NCI-H1417 (cell line): ENCODE data around the gene AKAP6.

Experiments used
- DNase-seq, 3 experiments: peaks; one replicate each; lab custom pipeline; 2025; lab: John Stamatoyannopoulos, UW

The AKAP6 gene

DNA sequence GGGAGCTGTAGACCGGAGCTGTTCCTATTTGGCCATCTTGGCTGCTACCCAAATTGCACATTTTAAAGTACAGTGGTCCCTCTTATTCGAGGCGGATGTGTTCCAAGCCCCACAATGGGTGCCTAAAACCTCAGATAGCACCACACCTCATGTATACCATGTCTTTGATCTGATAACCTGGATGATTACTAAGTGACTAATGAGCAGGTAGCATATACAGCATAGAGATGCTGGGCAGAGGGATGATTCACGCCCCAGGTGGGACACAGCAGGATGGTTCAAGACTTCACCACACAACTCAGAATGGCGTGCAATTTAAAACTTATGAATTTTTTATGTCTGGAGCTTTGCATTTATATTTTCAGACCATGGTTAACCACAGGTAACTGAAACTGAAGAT lies 255.0 kb downstream of the AKAP6 start:
- DNase-seq, result no peak

- no peak for DNase-seq
Measured at GRCh38 chr14:32587461-32587860, 258.4 kb downstream of the AKAP6 start.

DNA sequence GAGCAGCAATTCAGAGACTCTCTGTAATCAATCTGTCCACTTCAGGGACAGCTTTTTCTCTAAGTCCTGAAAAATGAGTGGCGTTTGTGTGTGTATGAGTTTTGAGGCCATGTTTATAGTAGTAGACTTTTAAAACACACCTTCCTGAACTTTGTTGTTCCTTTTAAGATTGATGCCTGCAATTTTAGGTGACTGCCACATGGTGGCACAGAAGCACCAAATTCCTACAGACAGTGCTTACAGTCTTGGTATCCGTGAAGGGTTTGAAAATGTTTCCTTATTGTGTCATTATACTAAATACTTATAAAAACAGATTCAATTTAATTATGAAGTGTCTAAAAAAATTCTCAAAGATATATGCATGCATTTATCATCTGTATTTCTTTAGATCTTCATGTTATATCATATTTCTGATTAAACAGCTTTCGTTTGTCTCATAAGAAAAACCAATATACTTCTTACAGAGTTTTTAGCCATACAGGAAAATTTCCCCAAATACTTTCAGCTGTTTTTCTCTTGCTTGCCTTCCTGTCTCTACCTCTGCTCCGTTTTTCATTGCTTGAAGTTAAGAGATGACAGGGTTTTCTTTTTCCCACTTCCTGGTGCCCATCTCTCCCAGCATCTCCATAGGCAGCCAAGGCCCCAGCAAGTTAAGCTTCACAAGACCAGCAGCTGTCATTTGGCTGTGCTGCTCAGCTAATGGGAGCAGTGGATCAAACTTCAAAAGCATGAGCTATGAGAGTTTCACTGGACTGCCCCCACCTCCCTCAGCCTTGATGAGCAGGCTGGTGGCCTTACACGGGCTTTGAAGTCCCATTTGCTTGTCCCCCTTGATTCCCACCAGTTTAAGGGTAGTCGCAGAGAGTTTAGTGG lies 259.6 kb downstream of the AKAP6 start:
- DNase-seq, result peak in 1 of 3 experiments; percentile 61

- no peak for DNase-seq
Measured at GRCh38 chr14:32590157-32590556, 261.1 kb downstream of the AKAP6 start.

DNA sequence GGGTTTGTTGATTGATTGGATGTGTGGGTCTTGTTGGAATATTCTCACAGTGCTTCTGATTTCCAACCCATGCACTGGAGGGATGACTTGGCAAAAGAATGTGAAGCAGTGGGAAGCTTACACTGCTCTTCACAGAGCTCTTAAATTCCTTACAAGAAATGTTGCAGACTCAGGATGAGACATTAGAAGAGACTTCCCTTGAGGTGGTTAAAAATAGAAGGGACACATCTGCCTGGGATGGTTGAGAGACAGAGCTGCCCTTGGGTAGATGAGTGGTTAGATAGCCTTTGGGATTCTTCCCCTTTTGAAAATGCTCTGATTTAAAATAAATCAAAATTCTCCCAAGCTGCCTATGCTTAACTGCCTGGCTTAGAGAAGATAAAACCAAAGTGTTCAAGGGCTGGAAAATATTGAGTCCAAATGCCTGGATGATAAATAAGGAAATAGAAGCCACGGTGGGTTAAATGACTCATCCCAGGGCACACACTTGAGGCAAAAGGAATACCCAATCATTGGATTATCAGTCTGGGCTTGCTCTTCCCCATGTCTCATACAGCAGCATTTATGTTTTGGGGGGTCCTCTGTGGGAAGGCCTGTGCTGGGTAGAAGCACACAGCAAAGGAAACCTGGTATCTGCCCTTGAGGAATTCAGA lies 264.3 kb downstream of the AKAP6 start:
- DNase-seq, result no peak

GRCh38 chr14:32594766-32595165 lies 265.7 kb downstream of the AKAP6 start:
- no peak for DNase-seq

GRCh38 chr14:32595497-32595896 lies 266.4 kb downstream of the AKAP6 start:
- DNase-seq, result no peak

DNA sequence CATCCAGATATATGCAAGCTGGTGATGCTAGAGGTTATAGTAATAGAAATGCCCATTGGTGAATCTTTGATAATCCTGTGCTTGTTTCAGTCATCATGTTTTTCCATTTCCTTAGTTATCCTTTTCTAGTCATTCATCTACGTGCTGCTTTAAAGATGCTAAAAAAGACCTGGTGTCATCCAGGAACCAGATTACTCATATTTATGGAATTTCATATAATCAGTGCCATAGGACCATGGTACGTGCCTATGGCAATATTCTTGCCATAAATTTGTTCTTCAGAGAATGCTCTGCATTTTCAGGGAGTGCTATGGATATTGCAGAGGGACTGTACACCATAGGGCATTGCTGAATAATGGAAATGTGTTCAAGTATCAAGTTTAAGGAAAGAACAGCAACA lies 267.3 kb downstream of the AKAP6 start:
- no peak for DNase-seq

DNA sequence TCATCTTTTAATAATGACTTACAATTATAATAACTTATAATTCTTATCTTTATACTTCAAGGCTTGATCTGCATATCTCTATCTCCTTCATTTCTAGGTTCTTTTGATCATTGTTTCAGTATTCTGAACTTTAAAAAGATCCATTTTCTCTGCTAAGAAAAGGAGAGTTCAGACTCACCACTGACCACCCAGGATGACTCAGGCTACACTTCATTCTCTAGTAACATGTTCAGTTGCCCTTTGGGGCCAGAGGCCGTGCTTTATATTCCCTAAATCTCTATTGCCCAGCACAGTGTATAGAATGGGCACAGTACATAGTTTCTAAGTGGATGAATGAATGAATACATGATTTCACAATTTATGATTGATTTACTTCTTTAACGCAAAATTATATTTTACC lies 268.7 kb downstream of the AKAP6 start:
- no peak for DNase-seq

DNA sequence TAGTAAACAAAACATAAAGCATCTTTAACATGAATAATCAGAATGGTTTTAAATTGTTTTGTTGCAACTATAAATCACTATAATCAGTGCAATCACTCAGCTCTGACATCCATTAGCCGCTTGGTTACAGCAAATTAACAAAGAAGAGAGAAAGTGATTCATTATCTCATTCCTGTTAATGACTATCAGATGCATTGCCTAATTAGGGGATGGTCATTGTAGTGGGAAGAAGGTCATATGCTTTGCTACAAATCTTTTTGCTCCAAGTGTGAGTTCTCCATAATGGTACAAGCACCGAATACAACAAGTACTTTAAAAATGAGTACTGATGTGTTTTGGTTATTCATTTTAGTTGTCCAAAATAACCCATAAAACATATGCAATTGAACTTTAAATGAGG lies 272.0 kb downstream of the AKAP6 start:
- peak in 2 of 3 experiments; percentile 17 to 82 for DNase-seq

DNA sequence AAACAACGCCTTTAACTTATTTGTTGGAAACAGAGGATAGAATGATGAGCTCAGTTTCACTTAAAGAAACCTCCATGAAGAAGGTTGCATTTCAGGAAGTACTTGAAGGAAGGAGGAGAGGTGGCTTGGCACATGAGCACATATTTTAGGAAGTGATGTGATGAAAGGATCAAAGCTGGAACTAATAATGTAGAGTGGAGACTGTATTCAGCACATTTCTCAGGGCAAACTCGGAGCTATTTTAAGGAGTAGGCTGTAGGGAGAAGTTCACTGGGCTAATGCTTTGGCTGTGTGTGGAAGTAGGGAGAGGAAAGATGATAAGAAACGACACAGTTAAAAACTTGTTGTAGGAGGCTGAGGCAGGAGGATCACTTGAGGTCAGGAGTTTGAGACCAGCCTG lies 272.8 kb downstream of the AKAP6 start:
- DNase-seq, result no peak

DNA sequence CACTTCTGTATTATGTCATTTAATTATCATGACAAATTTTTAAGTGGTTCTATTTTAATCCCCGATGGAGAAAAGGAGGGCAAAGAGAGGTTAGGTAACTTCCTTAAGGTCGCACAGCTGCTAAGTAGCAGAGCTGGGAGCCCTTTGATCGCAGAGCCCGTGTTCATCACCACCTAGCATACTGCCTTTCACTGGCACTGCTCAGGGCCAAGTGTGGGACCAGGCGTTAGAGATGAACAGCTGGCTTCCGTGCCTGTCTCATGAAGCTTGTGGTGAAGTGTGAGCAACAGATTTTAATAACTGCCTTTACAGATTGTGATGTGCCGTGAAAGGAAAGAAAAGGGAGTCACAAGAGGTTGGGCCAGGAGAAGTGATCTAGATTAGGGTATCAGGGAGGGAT lies 273.6 kb downstream of the AKAP6 start:
- no peak for DNase-seq

- no peak for DNase-seq
Measured at GRCh38 chr14:32603992-32604565, 275.0 kb downstream of the AKAP6 start.

DNA sequence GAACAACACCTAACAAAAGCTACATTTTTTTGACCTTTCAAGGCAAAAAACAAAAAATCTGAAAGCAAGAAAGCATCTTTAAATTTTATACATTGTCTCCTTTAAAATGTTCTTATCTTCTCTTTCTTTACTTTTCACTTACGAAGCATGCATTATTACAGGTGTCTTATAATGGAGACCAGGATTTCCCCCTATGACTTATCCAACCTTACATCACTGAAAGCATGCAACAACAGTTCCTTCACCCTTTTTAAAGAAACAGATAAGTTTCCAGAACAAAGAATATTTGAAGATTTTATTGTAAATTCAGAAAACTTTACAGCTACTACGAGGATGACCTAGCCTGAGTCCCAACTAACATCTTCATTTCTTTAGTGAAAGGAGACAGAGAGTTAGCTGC lies 277.2 kb downstream of the AKAP6 start:
- no peak for DNase-seq

DNA sequence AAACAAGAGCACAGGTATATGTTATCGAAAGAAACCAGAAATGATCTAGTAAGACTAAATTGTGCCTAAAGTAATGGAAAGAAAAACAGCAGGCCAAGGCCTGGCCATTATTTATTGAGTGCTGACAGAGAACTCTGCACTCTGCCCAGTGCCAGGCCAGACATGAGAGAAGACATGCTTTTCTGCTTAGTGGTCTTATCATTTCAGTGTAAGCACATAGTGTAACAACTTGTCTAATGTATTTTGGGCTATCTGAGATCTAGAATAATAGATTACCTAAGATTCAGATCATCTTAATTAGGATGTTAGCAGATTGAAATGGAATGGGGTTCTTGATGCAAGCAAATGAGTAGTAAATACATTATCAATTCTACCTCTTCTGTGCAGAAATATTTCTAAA lies 278.3 kb downstream of the AKAP6 start:
- DNase-seq, result no peak

GRCh38 chr14:32608857-32609256 lies 279.8 kb downstream of the AKAP6 start:
- no peak for DNase-seq

DNA sequence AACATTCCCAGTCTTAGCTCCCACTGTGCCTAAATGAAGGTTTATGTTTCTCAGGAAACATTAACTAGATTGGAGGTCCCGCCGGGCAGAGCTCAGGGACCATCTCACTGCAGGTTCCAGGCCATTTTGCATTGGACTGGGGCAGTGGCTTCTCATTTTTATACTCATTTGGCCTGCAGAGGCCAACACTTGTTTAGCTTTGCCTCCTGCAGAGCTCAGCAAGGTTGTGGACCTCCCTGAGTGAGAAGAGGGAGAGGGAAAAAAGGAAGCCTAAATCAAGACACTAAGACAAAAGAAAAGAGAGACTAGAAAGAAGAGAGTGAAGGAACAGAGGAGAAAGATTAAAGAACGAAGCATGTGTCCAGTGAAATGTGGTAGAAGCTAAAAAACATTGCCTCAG lies 280.3 kb downstream of the AKAP6 start:
- DNase-seq, result no peak

DNA sequence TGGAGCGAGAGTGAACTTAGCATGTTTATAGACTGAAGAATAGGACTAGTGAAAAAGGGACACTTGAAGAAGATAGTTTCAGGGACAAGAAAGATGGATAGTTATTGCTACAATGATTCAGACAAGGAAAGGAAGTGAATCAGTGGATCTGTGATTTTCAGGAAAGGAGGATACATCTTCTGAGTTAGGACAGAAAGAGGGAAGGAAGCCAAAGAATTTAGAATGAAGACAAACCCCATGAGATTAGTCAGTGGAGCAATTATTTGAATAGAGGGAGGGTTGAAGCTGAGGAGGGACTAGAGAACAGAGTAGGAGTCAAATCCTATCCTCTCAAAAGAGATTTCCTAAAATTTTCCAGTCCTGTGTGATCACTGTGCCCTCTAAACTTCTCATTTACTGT lies 282.7 kb downstream of the AKAP6 start:
- DNase-seq, result no peak

GRCh38 chr14:32618991-32619390 lies 289.9 kb downstream of the AKAP6 start:
- no peak for DNase-seq

DNA sequence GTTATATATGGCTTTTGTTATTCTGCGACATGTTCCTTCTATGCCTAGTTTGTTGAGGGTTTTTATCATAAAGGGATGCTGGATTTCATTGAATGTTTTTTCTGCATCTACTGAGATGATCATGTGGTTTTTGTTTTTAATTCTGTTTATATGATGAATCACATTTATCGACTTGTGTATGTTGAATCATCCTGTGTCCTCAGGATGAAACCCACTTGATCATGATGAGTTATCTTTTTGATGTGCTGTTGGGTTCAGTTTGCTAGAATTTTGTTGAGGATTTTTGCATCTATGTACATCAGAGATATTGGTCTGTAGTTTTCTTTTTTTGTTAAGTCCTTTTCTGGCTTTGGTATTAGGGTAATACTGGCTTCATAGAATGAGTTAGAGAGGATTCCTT lies 291.2 kb downstream of the AKAP6 start:
- no peak for DNase-seq

GRCh38 chr14:32620724-32621123 lies 291.6 kb downstream of the AKAP6 start:
- DNase-seq, result no peak

GRCh38 chr14:32621585-32621984 lies 292.5 kb downstream of the AKAP6 start:
- peak in 1 of 3 experiments; percentile 52 for DNase-seq

DNA sequence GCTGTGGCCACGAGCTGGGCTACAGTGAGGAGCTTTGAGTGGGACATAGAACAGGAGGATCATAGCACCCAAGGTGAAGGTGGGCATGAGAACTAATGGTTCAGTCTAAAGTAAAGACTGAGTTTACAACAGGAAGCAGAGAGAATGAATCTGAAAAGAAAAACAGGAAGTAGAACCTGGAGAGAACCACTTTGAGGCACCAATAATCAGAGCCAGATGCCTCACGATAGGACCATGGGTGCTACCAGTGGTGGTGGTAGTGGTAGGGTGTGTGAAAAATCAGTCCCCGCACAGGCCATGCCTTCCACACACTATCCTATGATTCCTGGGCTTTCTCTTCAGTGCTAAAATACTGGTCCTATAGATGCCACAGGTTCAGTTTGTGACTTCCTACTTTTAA lies 293.6 kb downstream of the AKAP6 start:
- no peak for DNase-seq
